HPDE6-E6E7 (cell line): ENCODE results near the gene ADAMTS6.

Experiments used
- DNase-seq: peaks from one replicate; pipeline ENCODE4 v3.0.0; 2011; ENCODE audit warnings: missing footprints; ENCODE audit errors: extremely low spot score

Gene ADAMTS6

DNA sequence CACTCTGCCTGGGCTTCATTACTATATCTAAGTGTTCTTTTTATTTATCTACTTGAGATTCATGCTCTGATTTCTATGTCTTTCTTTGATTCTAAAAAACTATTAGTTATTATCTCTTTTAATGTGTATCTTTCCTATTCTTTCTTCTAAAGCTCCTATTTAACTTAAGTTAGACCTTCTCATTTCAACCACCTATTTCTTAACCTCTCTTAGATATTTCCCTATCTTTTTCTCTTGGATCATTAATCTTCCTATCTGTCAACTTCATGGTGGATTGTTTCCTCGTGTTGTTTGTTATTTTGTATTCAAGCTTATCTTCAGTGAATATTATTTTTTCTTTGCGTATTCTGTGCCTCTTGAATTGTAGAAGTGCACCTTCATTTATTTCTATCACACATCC is 202.1 kb downstream of the ADAMTS6 start:
- no peak for DNase-seq

DNA sequence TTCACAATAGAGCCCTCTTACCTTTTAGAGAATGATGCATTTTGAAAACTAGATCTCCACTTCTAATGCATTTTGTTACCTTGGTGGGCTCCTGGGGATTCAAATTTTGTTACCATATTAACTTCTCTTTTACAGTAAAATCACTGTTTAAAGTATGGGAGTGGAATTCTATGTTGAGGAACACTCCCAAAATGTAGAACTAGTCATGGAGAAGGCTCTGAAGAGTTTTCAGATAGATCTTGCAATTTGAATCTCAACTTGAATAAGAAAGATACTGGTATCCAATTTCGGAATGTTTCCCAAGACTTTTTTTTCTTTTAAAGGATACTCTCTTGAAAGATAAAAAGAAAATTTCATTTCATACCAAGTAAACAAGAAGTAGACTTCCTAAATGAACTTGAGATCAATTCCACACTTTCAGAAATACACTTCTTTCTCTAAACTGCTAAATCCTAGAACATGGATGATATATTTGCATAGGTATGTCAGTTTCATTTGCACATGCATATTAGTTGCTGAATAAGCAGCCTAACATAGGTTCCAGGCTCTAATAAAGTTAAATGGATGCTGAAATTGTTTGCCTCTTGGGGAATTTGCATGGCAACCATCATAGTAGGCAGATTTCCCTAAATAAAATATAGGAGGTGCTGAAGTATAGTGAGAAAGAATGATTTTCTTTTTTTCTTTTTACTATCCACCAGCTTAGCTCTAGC is 205.4 kb downstream of the ADAMTS6 start:
- no peak for DNase-seq

DNA sequence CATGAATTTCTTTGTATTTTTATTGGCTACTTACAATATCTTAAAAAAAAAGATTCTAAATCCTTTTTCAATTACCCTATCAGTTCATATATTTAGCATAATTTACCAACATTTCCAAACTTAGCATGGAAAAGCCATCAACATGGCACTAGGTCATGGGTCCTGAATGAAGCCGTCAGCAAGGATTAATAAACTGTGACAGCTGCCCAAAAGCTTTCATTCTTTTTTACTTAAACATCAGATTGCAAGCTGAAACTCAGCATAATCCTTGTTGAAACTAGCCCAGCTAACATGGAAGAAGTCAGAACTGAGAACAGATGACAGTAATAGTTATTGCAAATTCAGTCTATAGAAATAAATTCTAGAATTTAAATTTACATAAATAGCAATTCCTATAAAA is 209.8 kb downstream of the ADAMTS6 start:
- DNase-seq = no peak

DNA sequence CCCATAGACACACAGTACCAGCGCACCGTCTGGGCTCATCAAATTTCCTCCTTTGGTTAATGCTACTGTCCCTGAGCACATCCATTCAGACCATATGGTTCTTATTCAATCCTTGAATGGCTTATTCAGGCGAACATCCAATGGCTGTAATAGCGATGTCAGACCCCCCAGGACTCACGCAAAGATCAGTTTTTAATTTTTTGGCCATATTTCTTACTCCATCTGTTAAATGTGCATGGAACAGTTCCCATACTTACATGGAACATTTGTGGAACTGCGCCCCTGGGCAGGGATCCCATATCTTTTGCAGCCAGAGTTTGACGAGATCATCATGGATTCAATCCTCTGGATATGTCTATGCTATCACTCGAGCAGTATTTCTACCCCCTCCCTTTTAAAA is 213.2 kb downstream of the ADAMTS6 start:
- DNase-seq = no peak

DNA sequence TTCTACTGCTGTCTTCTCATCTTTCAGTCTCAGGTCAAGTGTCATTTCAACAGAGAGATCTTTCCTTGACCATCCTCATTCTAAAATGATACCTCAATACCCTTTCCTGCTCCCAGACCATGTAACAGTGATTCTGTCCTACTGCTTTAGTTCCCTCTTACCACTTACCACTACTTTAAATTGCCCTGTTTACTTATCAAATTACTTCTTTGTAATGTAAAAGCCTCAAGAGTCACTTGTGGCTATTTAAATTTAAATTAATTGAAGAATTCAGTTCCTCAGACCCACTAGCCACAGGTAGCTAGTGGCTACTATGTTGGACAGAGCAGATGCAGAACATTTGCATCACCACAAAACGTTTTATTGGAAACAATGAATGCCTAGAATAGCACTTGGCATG is 217.3 kb downstream of the ADAMTS6 start:
- no peak for DNase-seq

DNA sequence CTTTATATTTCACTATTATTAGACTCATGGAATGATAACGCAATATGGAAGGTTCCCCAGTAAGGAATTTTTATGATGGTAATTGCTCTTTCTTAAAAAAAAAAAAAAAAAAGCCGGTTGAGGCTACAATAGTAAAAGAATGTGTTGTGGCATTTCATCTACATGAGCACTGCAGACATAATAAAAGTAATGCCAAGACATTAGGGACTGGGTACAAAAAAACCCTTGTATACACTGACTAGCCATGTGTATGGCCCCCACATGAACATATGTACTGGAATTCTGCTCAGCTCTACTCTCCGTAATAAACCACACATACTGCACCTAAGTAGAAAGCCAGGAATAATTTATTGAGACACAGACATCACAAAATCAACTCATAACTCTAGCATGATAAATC is 218.4 kb downstream of the ADAMTS6 start:
- no peak for DNase-seq

DNA sequence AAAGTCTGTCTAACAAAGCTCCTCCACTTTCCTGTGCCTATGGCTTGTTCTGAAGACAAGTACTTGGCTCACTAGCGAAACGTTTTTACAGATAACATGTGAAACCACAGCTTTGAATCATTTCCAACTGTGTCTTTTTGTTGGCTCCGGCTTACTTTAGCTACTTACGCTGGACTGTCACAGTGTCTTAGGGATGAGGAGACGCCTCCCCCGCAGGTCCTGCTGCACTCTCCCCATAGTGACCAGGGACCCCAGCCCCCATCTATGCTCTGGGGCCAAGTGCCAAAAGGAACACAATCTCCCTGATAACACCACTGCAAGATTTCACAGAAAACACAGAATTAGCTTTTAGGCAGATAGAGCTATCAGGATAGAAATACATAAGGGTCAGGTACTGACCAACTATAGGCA is 219.1 kb downstream of the ADAMTS6 start:
- no peak for DNase-seq

DNA sequence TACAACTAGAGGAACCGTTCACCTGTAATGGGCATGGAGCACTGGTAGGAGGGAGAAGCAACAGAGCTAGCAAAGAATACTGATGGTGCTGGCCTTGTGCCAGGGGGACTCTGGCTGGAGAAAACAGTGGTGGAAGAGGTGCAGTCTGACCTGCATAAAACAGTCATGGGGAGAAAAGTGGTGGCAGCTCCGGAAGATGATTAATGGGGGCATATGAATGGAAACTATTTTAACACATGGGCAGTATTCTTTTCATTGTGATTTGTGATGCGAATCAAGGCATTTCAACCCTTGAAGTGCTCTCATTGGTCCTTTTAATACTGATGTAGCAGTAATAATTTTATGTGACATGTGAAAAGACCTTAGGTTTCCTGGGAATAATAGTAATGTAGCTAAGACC is 219.6 kb downstream of the ADAMTS6 start:
- no peak for DNase-seq

DNA sequence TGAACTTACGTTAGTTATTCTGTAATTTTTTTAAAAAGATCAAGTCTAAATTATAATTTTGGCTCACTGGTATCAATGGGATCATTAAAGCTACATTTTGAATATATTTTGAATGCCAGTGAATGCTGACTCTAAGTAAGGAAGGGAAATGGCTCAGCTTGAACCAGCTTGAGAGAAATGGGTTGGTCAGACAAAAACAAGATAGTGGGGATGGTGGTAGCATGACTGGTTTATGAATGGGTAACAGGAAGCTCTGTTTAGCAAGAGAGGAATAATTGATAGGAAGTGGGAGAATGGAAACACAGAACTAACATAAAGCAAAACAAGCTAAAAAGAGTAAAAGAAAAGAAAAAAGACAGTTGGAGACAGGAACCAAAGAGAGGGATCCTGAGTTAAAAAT is 220.2 kb downstream of the ADAMTS6 start:
- DNase-seq = no peak

DNA sequence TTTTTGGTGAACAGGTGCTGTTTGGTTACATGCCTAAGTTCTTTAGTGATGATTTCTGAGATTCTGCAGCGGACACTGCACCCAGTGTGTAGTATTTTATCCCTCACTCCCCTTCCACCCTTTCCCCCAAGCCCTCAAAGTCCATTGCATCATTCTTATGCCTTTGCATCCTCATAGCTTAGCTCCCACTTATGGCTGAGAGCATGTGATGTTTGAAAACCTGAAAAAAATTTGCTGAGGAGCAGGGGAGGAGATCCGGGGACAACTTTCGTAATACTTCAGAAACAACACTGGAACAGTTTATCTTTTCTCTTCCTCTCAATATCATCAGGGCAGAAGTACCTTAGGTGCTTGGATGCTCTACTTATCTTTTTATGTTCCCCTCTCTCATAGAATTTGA is 226.4 kb downstream of the ADAMTS6 start:
- DNase-seq = no peak

DNA sequence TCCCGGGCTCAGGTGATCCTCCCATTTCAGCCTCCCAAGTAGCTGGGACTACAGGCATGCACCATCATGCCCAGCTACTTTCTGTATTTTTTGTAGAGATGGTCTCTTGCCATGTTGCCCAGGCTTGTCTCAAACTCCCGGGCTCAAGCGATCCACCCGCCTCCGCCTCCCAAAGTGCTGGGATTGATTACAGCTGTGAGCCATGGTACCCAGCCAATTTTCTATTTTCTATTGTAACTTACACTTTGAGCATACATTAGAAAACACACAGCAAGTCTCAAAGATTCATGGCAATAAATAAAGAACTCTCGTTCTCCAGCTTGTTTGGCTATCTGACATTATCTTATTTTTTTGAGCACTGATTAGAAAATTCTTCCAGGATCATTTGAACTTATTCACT is 228.7 kb downstream of the ADAMTS6 start:
- no peak for DNase-seq

DNA sequence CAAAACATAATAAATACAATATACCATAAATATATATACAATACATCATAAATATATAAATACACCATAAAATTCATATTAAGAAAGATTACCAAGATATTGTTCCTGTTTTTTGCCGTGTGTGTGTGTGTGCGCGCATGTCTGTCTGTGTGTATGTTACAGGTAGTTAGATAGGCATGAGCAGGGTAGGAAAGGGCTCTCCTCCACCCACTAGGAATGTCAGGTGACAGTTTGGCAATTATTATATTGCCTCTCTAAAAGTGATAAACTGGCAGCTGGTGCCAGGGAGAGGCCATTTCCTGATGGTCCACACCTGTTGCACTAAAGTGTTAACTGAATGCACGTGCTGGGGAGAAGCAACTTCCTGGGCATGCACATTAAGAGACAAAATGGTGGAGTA is 232.8 kb downstream of the ADAMTS6 start:
- DNase-seq = no peak

DNA sequence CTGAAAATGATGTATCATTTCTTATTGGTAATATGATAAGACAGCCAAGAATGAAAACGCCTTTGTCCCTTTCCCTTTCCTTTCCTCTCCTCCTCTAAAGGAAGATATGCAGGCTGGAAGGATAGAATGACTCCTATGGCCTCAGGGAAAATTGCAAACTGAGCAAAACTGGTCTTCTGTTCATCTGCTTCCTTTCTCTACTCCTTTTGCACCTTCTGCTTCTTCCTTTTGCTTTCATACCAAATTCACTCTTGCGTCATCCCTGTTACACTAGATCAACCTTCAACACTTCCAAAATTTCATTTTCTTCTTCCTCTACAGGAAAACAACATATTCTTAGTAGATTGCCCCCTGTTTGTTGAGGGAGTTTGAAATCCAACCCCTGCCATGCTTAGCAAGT is 234.1 kb downstream of the ADAMTS6 start:
- DNase-seq = no peak

DNA sequence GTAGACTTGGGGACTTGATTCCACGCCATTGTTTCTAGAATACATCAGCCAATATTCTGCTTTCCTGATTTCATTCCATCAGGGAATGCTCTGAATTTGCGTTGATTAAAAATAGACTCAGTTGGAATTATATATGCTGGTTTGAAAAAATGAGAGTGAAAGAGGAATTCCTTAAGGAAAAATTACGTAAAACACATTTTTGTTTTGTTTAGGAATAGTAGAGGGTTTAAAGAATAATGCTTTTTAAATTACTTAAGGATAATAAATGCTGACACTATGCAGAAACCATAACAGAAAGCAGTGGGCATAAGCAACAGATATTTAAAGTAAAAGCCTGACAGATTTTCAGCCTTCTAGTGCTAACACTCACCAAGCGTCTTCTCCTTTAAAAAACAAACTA is 235.0 kb downstream of the ADAMTS6 start:
- DNase-seq = no peak

DNA sequence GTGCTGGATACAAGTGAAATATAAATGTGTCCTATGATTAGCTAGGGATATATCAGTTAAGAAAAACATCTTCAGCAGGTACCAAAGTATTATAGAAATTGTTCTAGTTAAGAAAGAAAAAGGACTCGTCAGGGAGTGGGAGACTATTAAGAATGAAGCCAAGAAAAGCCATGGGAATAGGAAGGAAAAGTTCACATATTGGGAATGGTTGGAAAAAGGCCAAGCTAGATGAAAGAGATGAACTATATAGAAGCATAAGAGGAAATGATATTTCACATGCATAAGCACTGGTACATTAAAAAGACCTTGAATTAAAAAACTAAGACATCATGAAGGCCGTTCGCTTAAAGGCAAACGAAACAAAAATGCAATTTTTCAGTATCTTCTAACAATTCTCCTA is 237.7 kb downstream of the ADAMTS6 start:
- DNase-seq = no peak

DNA sequence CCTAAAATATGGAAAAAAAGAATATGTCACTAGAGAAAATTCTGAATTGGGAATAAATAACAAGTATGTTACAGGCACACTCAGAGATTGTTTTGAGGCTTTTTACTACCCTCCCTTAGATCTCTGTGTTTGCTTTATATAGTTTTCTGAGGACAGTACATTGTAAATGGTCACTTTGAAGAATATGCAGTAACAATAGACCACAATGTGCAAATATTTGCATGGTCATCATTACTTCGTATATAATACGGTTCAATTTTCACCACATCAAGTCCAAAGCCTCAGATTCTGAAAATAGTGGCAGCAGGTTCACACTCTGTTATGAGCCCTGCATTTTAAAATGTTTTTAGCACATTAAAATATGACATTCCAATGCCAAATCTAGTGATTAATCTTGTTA is 238.6 kb downstream of the ADAMTS6 start:
- no peak for DNase-seq

DNA sequence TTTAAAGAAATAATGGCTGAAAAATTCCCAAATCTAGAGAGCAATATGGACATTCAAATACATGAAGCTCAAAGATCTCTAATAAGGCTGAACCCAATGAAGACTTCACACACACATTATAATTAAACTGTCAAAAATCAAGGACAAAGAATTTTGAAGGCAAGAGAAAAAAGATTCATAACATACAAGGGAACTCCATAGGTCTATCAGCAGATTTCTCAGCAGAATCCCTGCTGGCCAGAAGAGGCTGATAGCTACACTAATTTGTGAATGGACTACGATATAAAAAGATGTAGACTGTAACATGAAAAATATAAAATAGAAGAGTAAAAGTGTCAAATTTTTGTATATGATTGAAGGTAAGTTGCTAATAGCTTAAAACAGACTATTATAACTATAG is 251.9 kb downstream of the ADAMTS6 start:
- DNase-seq = no peak

DNA sequence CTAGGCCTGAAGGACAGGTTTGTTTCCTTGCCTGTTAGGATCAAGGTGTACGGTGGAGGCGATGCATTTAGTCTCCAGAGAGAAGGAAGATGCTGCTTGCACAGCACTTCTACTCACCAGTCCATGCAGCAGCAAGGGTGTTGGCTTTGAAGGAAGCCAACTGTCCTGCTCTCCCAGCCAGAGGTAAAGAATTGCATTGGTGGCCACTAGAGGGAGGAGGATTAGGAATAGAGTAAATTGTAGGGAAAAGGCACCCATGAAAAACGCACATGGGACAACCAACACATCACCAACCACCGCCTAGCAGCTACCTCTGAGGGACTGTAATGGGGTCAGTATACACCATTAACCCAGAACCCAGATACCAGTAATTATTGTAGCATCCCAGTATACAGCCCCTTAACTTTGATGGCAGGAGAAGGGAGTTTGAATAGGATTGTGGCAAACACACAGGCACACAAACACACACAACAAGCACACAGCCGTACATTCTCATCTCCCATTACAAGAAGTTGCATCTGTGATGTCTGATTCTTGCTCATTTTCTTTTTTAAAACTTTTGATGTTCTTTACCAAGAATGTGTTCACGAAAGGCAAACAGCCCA is 267.7 kb downstream of the ADAMTS6 start:
- DNase-seq = peak; percentile 21

DNA sequence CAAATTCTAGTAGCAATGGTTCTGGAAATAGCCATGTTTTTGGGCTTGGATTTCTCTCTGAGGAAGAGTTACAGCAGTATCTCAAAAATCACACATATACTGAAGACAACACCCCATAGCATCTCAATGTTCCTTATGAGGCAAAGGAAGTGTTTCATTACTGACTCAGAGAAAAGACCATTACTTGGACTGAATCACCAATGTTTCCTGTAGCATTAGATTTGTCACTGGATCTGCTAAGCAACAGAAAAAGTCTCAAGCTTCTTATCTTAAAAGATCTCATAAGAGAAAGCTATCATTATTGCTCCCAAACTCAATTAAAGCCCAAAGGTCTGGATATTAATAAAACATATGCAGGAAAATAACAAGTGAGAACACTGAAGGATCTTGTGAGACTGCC is 272.4 kb downstream of the ADAMTS6 start:
- peak; percentile 60 for DNase-seq

DNA sequence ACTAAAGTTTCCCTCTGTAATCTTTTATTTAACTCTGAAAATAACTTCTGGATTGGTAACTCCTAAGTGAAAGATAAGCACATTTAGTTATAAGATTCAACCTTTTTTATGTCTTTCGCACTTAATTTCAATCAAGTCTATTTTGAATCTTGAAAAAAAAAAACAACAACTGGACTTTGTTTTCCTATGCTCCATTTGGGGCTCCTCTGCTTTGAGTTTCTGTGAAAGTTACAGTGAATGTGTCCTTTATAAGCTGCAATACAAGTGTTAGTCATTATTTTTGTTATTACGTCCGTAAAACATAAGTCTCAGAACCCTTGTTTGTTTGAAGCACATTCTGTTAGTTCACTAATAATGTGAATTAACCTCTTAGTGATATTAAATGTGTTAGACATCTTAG is 276.8 kb downstream of the ADAMTS6 start:
- no peak for DNase-seq

DNA sequence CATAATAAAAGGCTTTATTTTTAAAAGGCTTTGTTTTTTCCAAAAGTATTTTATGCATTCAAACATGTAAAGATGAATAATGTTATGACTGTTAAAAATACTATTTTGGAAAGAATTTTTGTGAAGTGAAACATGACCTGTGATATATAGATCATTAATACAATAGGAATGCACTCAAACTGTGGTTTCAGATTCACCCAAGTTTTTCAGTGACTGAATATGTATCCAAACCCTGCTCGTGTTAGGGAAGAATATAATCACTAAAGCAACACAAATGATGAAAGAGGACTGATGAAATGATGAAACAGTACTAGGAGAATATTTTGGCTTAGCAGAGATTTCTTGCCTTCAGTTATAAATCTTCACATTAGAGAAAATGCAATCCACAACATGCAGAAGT is 278.0 kb downstream of the ADAMTS6 start:
- DNase-seq = peak; percentile 17

DNA sequence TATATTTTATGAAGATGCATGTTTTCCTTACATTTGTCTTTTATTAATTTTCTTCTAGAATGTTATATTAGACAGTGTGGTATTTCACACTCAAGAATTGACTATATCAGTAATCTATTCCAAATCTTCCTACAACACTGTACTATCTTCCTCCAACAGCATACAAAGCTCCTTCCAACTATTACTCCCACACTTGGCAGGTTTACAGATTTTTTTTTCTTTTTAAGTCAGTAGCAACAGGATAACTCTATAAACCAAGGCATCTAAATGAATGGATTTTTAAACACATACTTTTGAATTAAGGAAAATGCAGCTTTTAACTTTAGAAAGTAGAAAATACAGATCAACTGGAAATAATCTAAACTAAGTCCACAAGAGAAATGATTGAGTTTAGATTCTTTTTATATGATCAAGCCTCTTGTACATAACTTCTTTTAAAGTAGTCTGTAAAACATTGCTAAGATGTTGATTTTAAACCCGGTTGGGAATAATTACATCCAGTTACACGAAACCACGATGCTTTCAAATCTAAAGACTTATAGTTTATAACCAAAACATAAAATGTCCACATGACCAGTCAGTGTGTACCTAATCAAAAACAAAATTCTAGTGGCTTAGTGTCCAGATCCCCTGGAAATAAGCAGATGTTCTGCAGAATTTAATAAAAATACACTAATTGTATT is 281.6 kb downstream of the ADAMTS6 start:
- no peak for DNase-seq

DNA sequence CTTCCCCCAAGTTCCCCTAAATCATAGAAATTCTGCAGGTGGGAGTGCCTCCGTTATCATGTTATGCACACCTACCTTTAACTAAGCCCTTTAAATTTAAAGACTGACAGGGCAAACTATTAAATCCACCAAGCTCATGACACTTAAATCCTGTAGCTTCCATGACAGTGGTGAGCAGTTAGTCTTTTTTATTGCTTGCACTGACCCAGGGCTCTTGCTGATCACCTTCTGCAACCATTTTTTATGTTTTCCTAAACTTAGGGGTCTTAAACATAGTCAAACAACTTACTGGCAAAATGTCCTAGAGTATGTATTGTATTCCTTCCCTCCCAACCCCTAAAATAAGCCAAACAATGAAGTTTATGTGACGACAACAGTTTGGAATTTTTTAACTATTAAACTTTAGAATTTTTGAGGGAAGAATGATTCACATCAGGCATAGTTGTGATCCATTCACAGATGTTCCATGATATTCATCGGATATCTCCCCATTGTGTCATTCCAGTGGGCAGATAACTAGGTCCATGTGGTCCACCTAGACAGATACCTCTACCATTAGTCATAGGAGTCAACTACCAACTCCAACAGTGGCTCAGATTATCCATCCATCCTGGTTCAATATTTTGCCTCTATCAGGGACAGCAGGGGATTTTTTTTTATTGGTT is 283.1 kb downstream of the ADAMTS6 start:
- DNase-seq = peak; percentile 58
